HG02623 (cell line): ENCODE data around the gene HOXA13.

ENCODE experiments used
- ATAC-seq: cut with Tn5 transposase; IDR thresholded peaks from one replicate; pipeline ENCODE4 v1.9.1; 2021; ENCODE audit warnings: moderate library complexity; ENCODE audit not compliant: unreplicated experiment

Gene HOXA13

GRCh38 chr7:27159266-27160144 is 40.4 kb downstream of the HOXA13 start:
- ATAC-seq, result no peak

GRCh38 chr7:27158436-27159265 is 41.2 kb downstream of the HOXA13 start:
- no peak for ATAC-seq

GRCh38 chr7:27157702-27158431 is 42.0 kb downstream of the HOXA13 start:
- no peak for ATAC-seq

- ATAC-seq, result no peak
These were observed 42.8 kb downstream of the HOXA13 start for GRCh38 chr7:27156916-27157701.

- ATAC-seq, result no peak
These were observed 43.4 kb downstream of the HOXA13 start, which contains the start of gene HOXA7 for GRCh38 chr7:27156508-27156898. Gene HOXA7, minus strand, starts transcription at chr7:27156675. Its CDS starts 130 bp downstream, at chr7:27156545.

GRCh38 chr7:27155816-27156507 is 43.9 kb downstream of the HOXA13 start:
- no peak for ATAC-seq

GRCh38 chr7:27154901-27155815 is 44.7 kb downstream of the HOXA13 start:
- ATAC-seq, result no peak

- no peak for ATAC-seq
These were observed 45.5 kb downstream of the HOXA13 start for GRCh38 chr7:27154369-27154768.

- no peak for ATAC-seq
These were observed 46.4 kb downstream of the HOXA13 start for GRCh38 chr7:27153526-27153925.

- no peak for ATAC-seq
These were observed 47.0 kb downstream of the HOXA13 start for GRCh38 chr7:27152816-27153442.

- no peak for ATAC-seq
These were observed 47.7 kb downstream of the HOXA13 start, which contains the start of gene HOXA3 for GRCh38 chr7:27151931-27152815. Gene HOXA3, minus strand, starts transcription at chr7:27152583. Its CDS starts 41,943 bp downstream, at chr7:27110640.

- ATAC-seq, result no peak
These were observed 48.5 kb downstream of the HOXA13 start for GRCh38 chr7:27151341-27151930.

GRCh38 chr7:27150568-27151340 is 49.1 kb downstream of the HOXA13 start:
- no peak for ATAC-seq

- ATAC-seq, result no peak
These were observed 49.9 kb downstream of the HOXA13 start for GRCh38 chr7:27149842-27150567.
